Panc1 (cell line): Measurements from ENCODE around the gene RAB30.
"Not testable (repeated sequence)": the region's sequence is repeated elsewhere in the genome, so short reads cannot be mapped to it uniquely, and the experiment has no call there.

Experiments used
- CTCF ChIP-seq: fragments of 450-650 bp; IDR thresholded peaks from 2 replicates; pipeline ENCODE4 v1.5.1; 2017; ENCODE audit warnings: mild to moderate bottlenecking
- POLR2AphosphoS5 ChIP-seq: IDR thresholded peaks from 2 replicates; pipeline ENCODE4 v1.6.1; 2012; ENCODE audit warnings: mild to moderate bottlenecking, low read depth, low read length, moderate library complexity
- SIN3A ChIP-seq: IDR thresholded peaks from 2 replicates; pipeline ENCODE4 v1.6.1; 2012; ENCODE audit warnings: low read depth, mild to moderate bottlenecking, low read length, moderate library complexity, borderline replicate concordance; ENCODE audit not compliant: insufficient read depth
- TCF7L2 ChIP-seq: IDR thresholded peaks from 2 replicates; pipeline ENCODE4 v1.6.1; 2011; ENCODE audit warnings: mild to moderate bottlenecking, low read depth, low read length, inconsistent platforms

GRCh38 chr11:82950502-82950901 lies 121.2 kb downstream of the RAB30 start:
- TF ChIP-seq POLR2AphosphoS5, TCF7L2, CTCF, SIN3A: not testable (repeated sequence)
